ENCODE results near the gene PPM1D. TPM values are rescaled to one million over a fixed set of nuclear protein-coding genes. Genes with fewer than 3 reads are reported as not detected.

Gene PPM1D
- total RNA-seq, 4 donors from 2014 or later = 10.1 to 17.3 (median 12.3) TPM

DNA sequence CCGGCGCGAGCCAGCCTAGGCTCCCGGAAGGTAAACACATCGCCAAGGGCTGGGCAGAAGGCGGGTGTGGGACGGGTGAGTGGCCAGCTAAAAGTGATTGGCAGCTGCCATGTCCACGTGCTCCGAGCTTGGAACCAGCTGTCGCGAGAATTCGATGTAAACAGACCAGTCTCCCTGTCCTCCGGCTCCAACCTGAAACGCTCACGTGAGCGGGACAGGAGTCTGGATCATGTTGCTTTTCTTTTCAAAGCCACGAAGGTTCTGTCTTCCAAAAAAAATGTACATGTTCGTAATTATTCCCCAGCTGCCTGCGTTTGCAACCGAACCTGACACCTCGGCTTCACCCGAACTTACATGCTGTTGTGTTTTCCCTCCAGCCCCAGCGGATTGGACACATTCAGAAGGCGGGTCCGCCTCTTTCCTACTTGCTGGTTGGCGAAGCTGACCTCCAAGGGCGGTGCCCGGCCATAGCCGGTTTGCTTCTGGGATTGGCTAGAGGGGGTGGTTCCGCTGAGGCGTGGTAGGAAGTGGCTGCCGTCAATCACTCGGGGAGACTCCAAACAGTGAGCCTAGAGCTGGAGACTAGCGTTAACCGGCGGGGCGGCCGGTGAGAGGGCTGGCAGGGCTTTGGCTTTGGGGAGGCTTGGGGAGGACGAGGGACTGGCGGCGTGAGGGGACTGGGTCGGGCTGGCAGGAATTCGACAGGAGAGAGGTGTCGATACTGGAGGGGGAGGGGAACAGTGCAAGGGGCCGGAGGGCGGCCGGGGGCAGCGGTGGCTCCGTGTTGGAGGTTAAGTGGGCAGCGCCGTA lies 77.5 kb downstream of the PPM1D start, which contains the start of gene BCAS3:
TSS of gene BCAS3 (plus strand) at position 544 of the 810 bp plus-strand sequence.
- Histone ChIP-seq H3K4me1 (peaks cover 0 to 19% (median 3%) of the 10 kb centered on the region in 3 donors), H3K36me3 (peaks cover 0 to 22% of the 10 kb centered on the region in 2 donors), H3K4me3 (peak within 1 kb of the TSS; percentile 48 to 76), H3K27ac (peak within 1 kb of the TSS; percentile 53 to 88 (median 84)), H3K9me3 (no peaks in the 10 kb centered on the region), H3K27me3 (no peaks in the 10 kb centered on the region)
- WGBS, 2 donors (ENCODE audit: low coverage in 1 of 2) = 0% methylated on average over 12 to 19 of the region's 51 CpGs
- ATAC-seq = peak; percentile 99
- TF ChIP-seq, protein P1, sequence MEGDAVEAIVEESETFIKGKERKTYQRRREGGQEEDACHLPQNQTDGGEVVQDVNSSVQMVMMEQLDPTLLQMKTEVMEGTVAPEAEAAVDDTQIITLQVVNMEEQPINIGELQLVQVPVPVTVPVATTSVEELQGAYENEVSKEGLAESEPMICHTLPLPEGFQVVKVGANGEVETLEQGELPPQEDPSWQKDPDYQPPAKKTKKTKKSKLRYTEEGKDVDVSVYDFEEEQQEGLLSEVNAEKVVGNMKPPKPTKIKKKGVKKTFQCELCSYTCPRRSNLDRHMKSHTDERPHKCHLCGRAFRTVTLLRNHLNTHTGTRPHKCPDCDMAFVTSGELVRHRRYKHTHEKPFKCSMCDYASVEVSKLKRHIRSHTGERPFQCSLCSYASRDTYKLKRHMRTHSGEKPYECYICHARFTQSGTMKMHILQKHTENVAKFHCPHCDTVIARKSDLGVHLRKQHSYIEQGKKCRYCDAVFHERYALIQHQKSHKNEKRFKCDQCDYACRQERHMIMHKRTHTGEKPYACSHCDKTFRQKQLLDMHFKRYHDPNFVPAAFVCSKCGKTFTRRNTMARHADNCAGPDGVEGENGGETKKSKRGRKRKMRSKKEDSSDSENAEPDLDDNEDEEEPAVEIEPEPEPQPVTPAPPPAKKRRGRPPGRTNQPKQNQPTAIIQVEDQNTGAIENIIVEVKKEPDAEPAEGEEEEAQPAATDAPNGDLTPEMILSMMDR (IDR thresholded peaks at IDR 0.05) = no peak
- TF ChIP-seq POLR2A (IDR thresholded peaks at IDR 0.05) (peak; percentile 53 to 66), POLR2AphosphoS5 (IDR thresholded peaks at IDR 0.05) (peak; percentile 75)

DNA sequence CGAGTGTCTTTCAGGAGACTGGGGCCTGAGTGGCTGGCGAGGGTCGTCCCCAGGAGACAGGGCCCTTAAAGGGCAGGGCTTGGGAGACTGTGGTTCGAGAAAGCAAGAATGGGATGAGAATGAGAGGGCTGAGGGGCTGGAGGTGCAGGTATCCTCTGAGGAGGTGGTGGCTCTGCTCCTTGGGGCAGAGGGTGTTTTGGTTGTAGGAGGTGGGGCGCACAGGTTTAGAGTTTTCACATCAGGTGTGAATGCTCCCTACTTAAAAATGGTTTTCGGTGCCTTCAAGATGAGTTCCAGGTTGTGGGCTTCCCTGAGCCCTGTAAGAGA lies 78.1 kb downstream of the PPM1D start:
- no peaks in the 10 kb centered on the region for H3K27me3 ChIP-seq
- peaks cover 0 to 19% (median 3%) of the 10 kb centered on the region in 3 donors for H3K4me1 ChIP-seq
- H3K9me3 ChIP-seq = no peaks in the 10 kb centered on the region
- no peak for ATAC-seq
- WGBS, 2 donors (ENCODE audit: low coverage in 1 of 2) = 0 to 3% methylated on average over 6 of the region's 6 CpGs
- TF ChIP-seq POLR2A (IDR thresholded peaks at IDR 0.05) (no peak), POLR2AphosphoS5 (IDR thresholded peaks at IDR 0.05) (no peak), EP300 (IDR thresholded peaks at IDR 0.05) (no peak)
- TF ChIP-seq, protein P1 (IDR thresholded peaks at IDR 0.05) = no peak
- peak overlapping the region; percentile 48 to 76 for H3K4me3 ChIP-seq
- peaks cover 0 to 28% of the 10 kb centered on the region in 2 donors for H3K36me3 ChIP-seq
- peak overlapping the region; percentile 19 to 88 (median 84) for H3K27ac ChIP-seq

DNA sequence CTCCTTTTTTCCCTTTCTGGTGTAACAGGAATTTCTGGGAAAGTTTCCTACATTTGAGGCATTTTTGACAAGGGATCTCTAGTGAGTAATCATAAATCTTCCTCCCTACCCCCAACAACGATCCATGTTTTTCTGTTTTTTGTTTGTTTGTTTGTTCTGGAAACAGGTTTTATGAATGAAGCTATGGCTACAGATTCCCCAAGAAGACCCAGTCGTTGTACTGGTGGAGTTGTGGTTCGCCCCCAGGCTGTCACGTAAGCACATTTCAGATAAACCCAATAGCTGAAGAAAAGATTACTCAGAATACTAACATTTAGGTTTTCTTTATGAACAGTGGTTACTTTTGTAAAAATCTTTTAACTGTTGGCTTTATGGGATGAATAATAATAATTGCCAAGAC lies 79.3 kb downstream of the PPM1D start:
- Histone ChIP-seq H3K4me3 (no peak overlapping the region), H3K4me1 (peaks cover 0 to 19% (median 3%) of the 10 kb centered on the region in 3 donors), H3K27me3 (no peaks in the 10 kb centered on the region), H3K27ac (no peak overlapping the region), H3K36me3 (peaks cover 0 to 40% of the 10 kb centered on the region in 2 donors), H3K9me3 (no peaks in the 10 kb centered on the region)
- TF ChIP-seq, protein P1 (IDR thresholded peaks at IDR 0.05) = no peak
- TF ChIP-seq EP300 (IDR thresholded peaks at IDR 0.05) = no peak
- TF ChIP-seq POLR2A (IDR thresholded peaks at IDR 0.05) = no peak
- no peak for TF ChIP-seq POLR2AphosphoS5 (IDR thresholded peaks at IDR 0.05)
- ATAC-seq = no peak
- 88 to 95% methylated on average over 3 to 4 of the region's 4 CpGs for WGBS, 2 donors (ENCODE audit: low coverage in 1 of 2)

DNA sequence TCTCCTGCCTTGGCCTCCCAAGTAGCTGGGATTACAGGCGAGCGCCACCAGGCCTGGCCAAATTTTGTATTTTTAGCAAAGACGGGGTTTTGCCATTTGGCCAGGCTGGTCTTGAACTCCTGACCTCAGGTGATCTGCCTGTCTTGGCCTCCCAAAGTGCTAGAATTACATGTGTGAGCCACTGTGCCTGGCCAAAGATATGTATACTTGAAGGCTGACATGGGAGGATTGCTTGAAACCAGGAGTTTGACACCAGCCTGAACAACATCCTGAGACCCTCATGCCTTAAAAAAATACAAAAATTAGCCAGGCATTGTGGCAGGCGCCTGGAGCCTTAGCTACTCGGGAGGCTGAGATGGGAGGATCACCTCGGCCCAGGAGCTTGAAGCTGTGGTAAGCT lies 80.8 kb downstream of the PPM1D start:
- no peak overlapping the region for H3K27ac ChIP-seq
- TF ChIP-seq POLR2A (IDR thresholded peaks at IDR 0.05) (no peak), POLR2AphosphoS5 (IDR thresholded peaks at IDR 0.05) (no peak), EP300 (IDR thresholded peaks at IDR 0.05) (no peak)
- TF ChIP-seq, protein P1 (IDR thresholded peaks at IDR 0.05) = no peak
- no peak for ATAC-seq
- no peak overlapping the region for H3K4me3 ChIP-seq
- no peaks in the 10 kb centered on the region for H3K9me3 ChIP-seq
- H3K4me1 ChIP-seq = peaks cover 0 to 19% (median 3%) of the 10 kb centered on the region in 3 donors
- peaks cover 0 to 52% of the 10 kb centered on the region in 2 donors for H3K36me3 ChIP-seq
- H3K27me3 ChIP-seq = no peaks in the 10 kb centered on the region
- 98 to 100% methylated on average over 1 to 5 of the region's 6 CpGs for WGBS, 2 donors (ENCODE audit: low coverage in 1 of 2)

DNA sequence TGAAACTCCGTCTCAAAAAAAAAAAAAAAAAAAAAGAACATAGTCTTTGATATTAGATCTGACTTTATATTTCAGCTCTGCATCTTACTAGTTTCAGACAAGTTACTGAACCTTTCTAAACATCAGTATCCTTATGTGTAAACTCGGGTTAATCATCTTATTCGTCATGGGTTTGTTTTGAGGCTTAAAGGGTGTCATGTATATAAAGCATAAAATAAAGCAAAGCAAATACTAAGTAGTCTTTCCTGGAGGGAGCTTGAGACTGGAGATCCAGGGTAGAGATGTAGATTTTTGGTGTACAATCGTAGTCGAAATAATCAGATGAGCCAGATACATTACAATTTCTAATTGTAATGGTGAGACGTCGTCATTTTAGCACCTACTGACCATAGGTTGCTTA lies 85.4 kb downstream of the PPM1D start:
- peaks cover 0 to 96% of the 10 kb centered on the region in 2 donors for H3K36me3 ChIP-seq
- no peaks in the 10 kb centered on the region for H3K9me3 ChIP-seq
- no peak overlapping the region for H3K27ac ChIP-seq
- no peaks in the 10 kb centered on the region for H3K27me3 ChIP-seq
- WGBS, 2 donors (ENCODE audit: low coverage in 1 of 2) = 88% methylated on average over 7 of the region's 7 CpGs
- ATAC-seq = no peak
- H3K4me1 ChIP-seq = no peaks in the 10 kb centered on the region
- H3K4me3 ChIP-seq = no peak overlapping the region
- TF ChIP-seq POLR2A (IDR thresholded peaks at IDR 0.05) (no peak), POLR2AphosphoS5 (IDR thresholded peaks at IDR 0.05) (no peak), EP300 (IDR thresholded peaks at IDR 0.05) (no peak)
- TF ChIP-seq, protein P1 (IDR thresholded peaks at IDR 0.05) = no peak
